K562 (cell line): ENCODE results near the gene RGS4. TPM values are rescaled to one million over a fixed set of nuclear protein-coding genes. Genes with fewer than 3 reads are reported as not detected.
A peak's percentile ranks its signal among the peaks of the same experiment; 100 is the strongest.

ENCODE experiments used
- ATAC-seq: fragments of 200-7000 bp; cut with Tn5 transposase; 3 replicates; pipeline ENCODE4 v1.9.1; 2020; ENCODE audit warnings: moderate library complexity
- BruUV-seq: library from RNA; stranded (reverse); fragments of 400-500 nt; replicated peaks from 2 replicates; lab custom pipeline; 2021; lab: Mats Ljungman, UMichigan
- CTCF ChIA-PET: fragments of 300-600 bp; formaldehyde crosslinking; extraction: SDS; loops from one replicate; lab custom pipeline; 2021; ENCODE audit warnings: low intra/inter-chr PET ratio; lab: Yijun Ruan, JAX
- POLR2A ChIA-PET: fragments of 300-600, 350-650 bp; sonication (Branson Sonifier 250); formaldehyde crosslinking; extraction: SDS; loops from one replicate; lab custom pipeline; 2021; ENCODE audit warnings: antibody characterized with exemption, inconsistent platforms; lab: Yijun Ruan, JAX
- DNase-seq, 4 experiments: peaks; one replicate each; pipeline versions ENCODE4 v3.0.0 to v3.0.0-alpha.2; 2011 to 2018; ENCODE audit warnings: low spot score in 3 of 4, mixed read lengths in 3 of 4; ENCODE audit errors: extremely low read depth in 1 of 4
- FAIRE-seq: peaks from 2 replicates; lab custom pipeline; 2011; peaks lifted over from hg19 to GRCh38; lab: Jason Lieb, UNC
- H2AFZ ChIP-seq: 2 replicates; pipeline ENCODE4 v1.6.0; 2011; ENCODE audit warnings: low read depth, low read length, control low read depth, inconsistent platforms
- H3K27ac ChIP-seq: fragments of 200-600 bp; 3 replicates; pipeline ENCODE4 v1.8.0; 2011; ENCODE audit warnings: low read depth, mild to moderate bottlenecking, control low read depth, inconsistent platforms, low read length, moderate library complexity, mixed read lengths; ENCODE audit errors: extremely low read depth
- H3K27me3 ChIP-seq, 2 experiments: fragments of 300-600 bp in 1 of 2; 2 replicates in 1 of 2; 3 replicates in 1 of 2; pipeline versions ENCODE4 v1.6.0 to v1.8.0; 2011; ENCODE audit warnings: inconsistent platforms in 2 of 2, low read length in 2 of 2, mild to moderate bottlenecking in 1 of 2, mixed read lengths in 1 of 2, moderate library complexity in 1 of 2; ENCODE audit not compliant: control insufficient read depth in 2 of 2, insufficient read depth in 2 of 2
- H3K36me3 ChIP-seq: fragments of 300-600 bp; 3 replicates; pipeline ENCODE4 v1.8.0; 2011; ENCODE audit warnings: mild to moderate bottlenecking, low read length, inconsistent platforms; ENCODE audit not compliant: control insufficient read depth, insufficient read depth
- H3K4me1 ChIP-seq, 2 experiments: fragments of 200-600 bp in 1 of 2; replicated peaks in 1 of 2; 2 replicates in 1 of 2; 3 replicates in 1 of 2; pipeline versions ENCODE4 v1.5.1 to v1.8.0; 2011; ENCODE audit warnings: inconsistent platforms in 2 of 2, low read length in 2 of 2, mild to moderate bottlenecking in 1 of 2, mixed read lengths in 1 of 2, moderate library complexity in 1 of 2; ENCODE audit not compliant: control insufficient read depth in 2 of 2, insufficient read depth in 2 of 2
- H3K4me2 ChIP-seq: 2 replicates; pipeline ENCODE4 v1.6.1; 2011; ENCODE audit warnings: low read length, control low read depth, inconsistent platforms, mixed read lengths; ENCODE audit not compliant: insufficient read depth
- H3K4me3 ChIP-seq: fragments of 200-600 bp; sonication (generic), shearing (Covaris generic); 2 replicates; pipeline ENCODE4 v1.5.1; 2016; ENCODE audit warnings: control low read depth, inconsistent platforms
- H3K79me2 ChIP-seq: fragments of 200-600 bp; 3 replicates; pipeline ENCODE4 v1.8.0; 2011; ENCODE audit warnings: low read length, inconsistent platforms; ENCODE audit not compliant: control insufficient read depth, insufficient read depth
- H3K9ac ChIP-seq, 2 experiments: 2 replicates each; pipeline versions ENCODE4 v1.6.0 to v1.6.1; 2011; ENCODE audit warnings: low read depth in 2 of 2, low read length in 2 of 2, control low read depth in 1 of 2, inconsistent platforms in 1 of 2, mild to moderate bottlenecking in 1 of 2, mixed read lengths in 1 of 2; ENCODE audit not compliant: insufficient read depth in 1 of 2
- H3K9me1 ChIP-seq: one replicate; pipeline ENCODE4 v1.6.0; 2011; ENCODE audit warnings: inconsistent platforms, mild to moderate bottlenecking, low read length, moderate library complexity; ENCODE audit not compliant: control insufficient read depth, insufficient read depth
- H3K9me3 ChIP-seq: replicated peaks from 2 replicates; pipeline ENCODE4 v1.5.1; 2011; ENCODE audit warnings: low read depth, low read length, inconsistent platforms; ENCODE audit not compliant: control insufficient read depth, insufficient read depth
- H4K20me1 ChIP-seq: replicated peaks from 2 replicates; pipeline ENCODE4 v1.6.1; 2011; ENCODE audit warnings: low read length, inconsistent platforms, mixed read lengths; ENCODE audit not compliant: control insufficient read depth, insufficient read depth
- FOXJ2 ChIP-seq: fragments of 200-800 bp; sonication (Bioruptor generic); IDR thresholded peaks from 2 replicates; pipeline ENCODE4 v1.6.1; 2016; ENCODE audit warnings: missing genetic modification characterization, missing compliant biosample characterization
- KAT8 ChIP-seq: fragments of 450-650 bp; IDR thresholded peaks from 2 replicates; pipeline ENCODE4 v1.6.1; 2016; ENCODE audit warnings: low read depth, mild to moderate bottlenecking
- SMAD2 ChIP-seq: fragments of 150-350 bp; IDR thresholded peaks from 2 replicates; pipeline ENCODE4 v1.6.1; 2014; ENCODE audit warnings: low read depth, mild to moderate bottlenecking, low read length
- WGBS: fragments of 100-300 bp; shearing (Covaris generic); methylation state at CpG from one replicate; pipeline ENCODE4 v1.1.6; 2016; ENCODE audit warnings: low coverage, mixed read lengths; ENCODE audit not compliant: insufficient coverage; ENCODE audit errors: missing lambda C conversion rate; 5-methylcytosine and 5-hydroxymethylcytosine counted together
- in situ Hi-C: fragments of 300-500 bp; cut with MboI; formaldehyde crosslinking; loops from 4 replicates; pipeline ENCODE4 v1.15.0; 2018; ENCODE audit warnings: inconsistent platforms, mixed read lengths
- intact Hi-C: fragments of 100-400 bp; cut with micrococcal nuclease; formaldehyde crosslinking; loops from 2 replicates; pipeline ENCODE4 v1.14.2; 2022
- polyA plus RNA-seq, 8 experiments: library from polyadenylated mRNA; depleted of rRNA in 4 of 8; stranded (reverse) in 5 of 8; unstranded in 3 of 8; fragments of >200 nt; fragmentation: Nextera tagmentation in 2 of 8; fragmentation: Illumina TruSeq in 1 of 8; extraction: Ambion mirVana in 2 of 8; extraction: Trizol in 1 of 8; gene quantifications; 2 replicates each; pipeline versions ENCODE4 v1.2.1 to v1.2.3, GENCODE V29; 2011 to 2014; ENCODE audit warnings: inconsistent platforms in 1 of 8, missing spikeins in 1 of 8
- total RNA-seq, 7 experiments: library from RNA; depleted of rRNA in 6 of 7; stranded (reverse); fragments of >200 nt in 6 of 7; fragmentation: Illumina TruSeq in 2 of 7; extraction: Trizol in 2 of 7; gene quantifications; 2 replicates each; pipeline versions ENCODE4 v1.2.1 to v1.2.3, GENCODE V29; 2011 to 2021; ENCODE audit warnings: low replicate concordance in 1 of 7
- TF ChIP-seq, protein P1 (sequence below): fragments of 450-650 bp; formaldehyde crosslinking; IDR thresholded peaks from 2 replicates; pipeline ENCODE4 v1.4.0; 2020; ENCODE audit warnings: mild to moderate bottlenecking, mixed read lengths

Gene RGS4
- total and polyA plus RNA-seq, 9 of the 15 experiments (the other 6 are each of a cell fraction or from before 2014, with no cell fraction given), result not detected

DNA sequence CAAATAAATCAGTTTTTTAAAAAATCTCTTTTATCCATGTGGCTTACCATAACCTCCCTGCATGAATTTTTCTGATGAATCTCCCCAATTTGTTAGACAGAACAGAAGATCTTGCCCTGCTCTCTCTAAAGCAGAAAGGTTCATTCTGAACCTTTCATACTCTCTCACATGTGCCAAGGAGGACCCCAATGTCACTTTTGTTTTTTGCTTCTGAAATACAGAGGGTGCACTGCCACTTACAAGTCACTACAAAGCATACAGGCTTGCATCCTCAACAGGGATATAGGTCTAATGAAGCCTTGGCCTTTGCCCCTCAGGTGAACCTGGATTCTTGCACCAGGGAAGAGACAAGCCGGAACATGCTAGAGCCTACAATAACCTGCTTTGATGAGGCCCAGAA is 4.8 kb downstream of the RGS4 start (continued):
- TF ChIP-seq FOXJ2, result no peak
- no peak for TF ChIP-seq KAT8

DNA sequence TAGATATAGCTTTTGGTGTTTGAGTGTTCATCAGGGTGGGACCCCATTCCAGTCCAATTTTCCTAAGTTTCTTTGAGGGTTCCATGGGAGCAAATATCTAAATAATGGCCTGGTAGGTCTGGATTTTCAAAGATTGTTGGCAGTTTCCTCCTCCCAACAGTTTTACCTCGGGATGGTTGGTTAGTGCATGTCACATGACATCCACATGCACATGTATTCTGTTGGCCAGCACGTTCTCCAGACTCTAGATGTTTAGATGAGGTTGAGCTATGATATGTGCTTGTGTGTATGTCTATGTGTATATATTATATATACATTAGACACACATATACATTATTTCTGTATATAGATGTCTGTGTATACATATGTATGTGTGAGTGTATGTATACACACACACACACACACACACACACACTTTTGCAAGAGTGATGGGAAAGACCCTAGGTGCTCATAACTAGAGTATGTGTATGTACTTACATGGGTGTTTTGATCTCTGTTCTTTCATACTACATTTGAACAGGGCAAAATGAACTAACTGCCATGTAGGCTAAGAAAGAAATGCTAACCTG is 5.6 kb downstream of the RGS4 start:
- no peak overlapping the region for H3K9ac ChIP-seq
- H3K4me2 ChIP-seq, result no peak overlapping the region
- no peaks in the 10 kb centered on the region for H3K9me3 ChIP-seq
- H3K4me1 ChIP-seq, result no peaks in the 10 kb centered on the region
- no peaks in the 10 kb centered on the region for H3K27me3 ChIP-seq
- POLR2A ChIA-PET, result interaction anchor here (0.9 to 1.3 kb wide), 2 partner anchors 53 to 220 kb away, joined by 3 to 4 read pairs; no protein-coding TSS in a partner anchor
- ATAC-seq (no peak), FAIRE-seq (no peak), DNase-seq (no peak)
- intact Hi-C loops, result no loop called here
- no peak overlapping the region for H3K27ac ChIP-seq
- H4K20me1 ChIP-seq, result no peaks in the 10 kb centered on the region
- no peaks in the 10 kb centered on the region for H3K36me3 ChIP-seq
- no peak overlapping the region for H2AFZ ChIP-seq
- no TSS peak for BruUV-seq
- in situ Hi-C loops, result no loop called here
- WGBS, result 0% methylated on average over 2 of the region's 2 CpGs
- H3K79me2 ChIP-seq, result no peaks in the 10 kb centered on the region
- no peak overlapping the region for H3K4me3 ChIP-seq
- TF ChIP-seq, protein P1, sequence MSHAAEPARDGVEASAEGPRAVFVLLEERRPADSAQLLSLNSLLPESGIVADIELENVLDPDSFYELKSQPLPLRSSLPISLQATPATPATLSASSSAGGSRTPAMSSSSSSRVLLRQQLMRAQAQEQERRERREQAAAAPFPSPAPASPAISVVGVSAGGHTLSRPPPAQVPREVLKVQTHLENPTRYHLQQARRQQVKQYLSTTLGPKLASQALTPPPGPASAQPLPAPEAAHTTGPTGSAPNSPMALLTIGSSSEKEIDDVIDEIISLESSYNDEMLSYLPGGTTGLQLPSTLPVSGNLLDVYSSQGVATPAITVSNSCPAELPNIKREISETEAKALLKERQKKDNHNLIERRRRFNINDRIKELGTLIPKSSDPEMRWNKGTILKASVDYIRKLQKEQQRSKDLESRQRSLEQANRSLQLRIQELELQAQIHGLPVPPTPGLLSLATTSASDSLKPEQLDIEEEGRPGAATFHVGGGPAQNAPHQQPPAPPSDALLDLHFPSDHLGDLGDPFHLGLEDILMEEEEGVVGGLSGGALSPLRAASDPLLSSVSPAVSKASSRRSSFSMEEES (CRISPR knock-in tag), result peak; percentile 60
- TF ChIP-seq SMAD2, result no peak
- TF ChIP-seq, all 486 proteins: peak for 1
- no peaks in the 10 kb centered on the region for H3K9me1 ChIP-seq
- CTCF ChIA-PET, result no interaction called here
